DND-41 (cell line): ENCODE results near the gene GOLGA3.
"Not testable (repeated sequence)": the region's sequence is repeated elsewhere in the genome, so short reads cannot be mapped to it uniquely, and the experiment has no call there.

ENCODE experiments used
- ATAC-seq: fragments of 200-7000 bp; cut with Tn5 transposase; 3 replicates; pipeline ENCODE4 v1.9.1; 2021; ENCODE audit warnings: low read depth; ENCODE audit not compliant: insufficient read depth
- DNase-seq: peaks from one replicate; pipeline ENCODE4 v3.0.0-alpha.2; 2020
- H2AFZ ChIP-seq: 2 replicates; pipeline ENCODE4 v1.6.0; 2012; ENCODE audit warnings: low read depth, low read length
- H3K27ac ChIP-seq: 2 replicates; pipeline ENCODE4 v1.5.1; 2012; ENCODE audit warnings: low read length, inconsistent platforms
- H3K27me3 ChIP-seq: fragments of 200-600 bp; sonication (generic); 2 replicates; pipeline ENCODE4 v1.6.0; 2012; ENCODE audit warnings: low read length, mild to moderate bottlenecking, inconsistent platforms; ENCODE audit not compliant: insufficient read depth, poor library complexity
- H3K36me3 ChIP-seq: 2 replicates; pipeline ENCODE4 v1.5.1; 2012; ENCODE audit warnings: low read length, inconsistent platforms; ENCODE audit not compliant: insufficient read depth
- H3K4me1 ChIP-seq: 2 replicates; pipeline ENCODE4 v1.5.1; 2012; ENCODE audit warnings: mild to moderate bottlenecking, low read length; ENCODE audit not compliant: insufficient read depth
- H3K4me2 ChIP-seq: 2 replicates; pipeline ENCODE4 v1.6.0; 2012; ENCODE audit warnings: mild to moderate bottlenecking, moderate library complexity, low read length, inconsistent platforms; ENCODE audit not compliant: insufficient read depth
- H3K4me3 ChIP-seq, 2 experiments: fragments of 200-600 bp in 1 of 2; shearing (Covaris generic) in 1 of 2; 2 replicates each; pipeline ENCODE4 v1.5.1; 2012 to 2016; ENCODE audit warnings: inconsistent platforms in 2 of 2, low read length in 2 of 2, mild to moderate bottlenecking in 2 of 2, low read depth in 1 of 2, moderate library complexity in 1 of 2
- H3K79me2 ChIP-seq: 2 replicates; pipeline ENCODE4 v1.6.0; 2012; ENCODE audit warnings: low read length, inconsistent platforms; ENCODE audit not compliant: insufficient read depth
- H3K9ac ChIP-seq: 2 replicates; pipeline ENCODE4 v1.6.0; 2012; ENCODE audit warnings: low read depth, mild to moderate bottlenecking, inconsistent platforms, low read length, moderate library complexity
- H3K9me3 ChIP-seq: 2 replicates; pipeline ENCODE4 v1.5.1; 2012; ENCODE audit warnings: low read length, moderate library complexity, mild to moderate bottlenecking, inconsistent platforms; ENCODE audit not compliant: insufficient read depth, severe bottlenecking
- H4K20me1 ChIP-seq: 2 replicates; pipeline ENCODE4 v1.6.0; 2012; ENCODE audit warnings: low read length; ENCODE audit not compliant: insufficient read depth
- CTCF ChIP-seq: IDR thresholded peaks from 2 replicates; pipeline ENCODE4 v1.5.1; 2012; ENCODE audit warnings: borderline replicate concordance, low read length, moderate library complexity, mild to moderate bottlenecking; ENCODE audit not compliant: poor library complexity, severe bottlenecking; ENCODE audit errors: extremely low read depth
- EZH2 ChIP-seq: IDR thresholded peaks from 3 replicates; pipeline ENCODE4 v1.6.1; 2012; ENCODE audit warnings: borderline replicate concordance, low read depth, mild to moderate bottlenecking, moderate library complexity, low read length, inconsistent platforms; ENCODE audit not compliant: severe bottlenecking

The GOLGA3 gene

GRCh38 chr12:132797820-132798570 lies 30.7 kb downstream of the GOLGA3 start:
- Histone ChIP-seq H3K4me3 (no peak overlapping the region), H3K9ac (no peak overlapping the region), H2AFZ (no peak overlapping the region), H4K20me1 (peaks cover 7% of the 10 kb centered on the region; the same call in 1 of the 2 replicates), H3K36me3 (peaks cover 80% of the 10 kb centered on the region), H3K27me3 (no peaks in the 10 kb centered on the region), H3K27ac (no peak overlapping the region), H3K79me2 (peaks cover 3% of the 10 kb centered on the region), H3K4me2 (no peak overlapping the region), H3K4me1 (no peaks in the 10 kb centered on the region), H3K9me3 (no peaks in the 10 kb centered on the region)
- ATAC-seq = no peak
- no peak for DNase-seq
- TF ChIP-seq EZH2 (no peak), CTCF (no peak)

- H3K36me3 ChIP-seq = peaks cover 81% of the 10 kb centered on the region
- H3K9me3 ChIP-seq = no peaks in the 10 kb centered on the region
- no peak for ATAC-seq
These were observed 32.8 kb downstream of the GOLGA3 start for GRCh38 chr12:132795847-132796246.

GRCh38 chr12:132791940-132792339 lies 36.7 kb downstream of the GOLGA3 start:
- not testable (repeated sequence) for H4K20me1 ChIP-seq, H3K9me3 ChIP-seq, H3K27ac ChIP-seq, H3K79me2 ChIP-seq, H2AFZ ChIP-seq, H3K4me1 ChIP-seq, H3K4me3 ChIP-seq, H3K4me2 ChIP-seq, DNase-seq, H3K27me3 ChIP-seq, H3K9ac ChIP-seq
- ATAC-seq = 0 out of 3 replicates have a peak, but pooled peaks have one; percentile 19
- peaks cover 71% of the 10 kb centered on the region for H3K36me3 ChIP-seq

More at GRCh38 chr12:132795847-132796246, 32.8 kb downstream of the GOLGA3 start:
- TF ChIP-seq CTCF = no peak
- TF ChIP-seq EZH2 = no peak
- no peak overlapping the region for H3K27ac ChIP-seq
- no peak overlapping the region for H2AFZ ChIP-seq
- no peak for DNase-seq
- peaks cover 3% of the 10 kb centered on the region for H3K79me2 ChIP-seq
- no peak overlapping the region for H3K4me3 ChIP-seq
- no peak overlapping the region for H3K9ac ChIP-seq
- H3K27me3 ChIP-seq = no peaks in the 10 kb centered on the region
- no peaks in the 10 kb centered on the region for H3K4me1 ChIP-seq
- H4K20me1 ChIP-seq = peaks cover 12% of the 10 kb centered on the region; the same call in 1 of the 2 replicates
- H3K4me2 ChIP-seq = no peak overlapping the region

- DNase-seq (no peak), ATAC-seq (no peak)
- Histone ChIP-seq H3K27me3 (no peaks in the 10 kb centered on the region), H3K4me3 (no peak overlapping the region), H3K4me1 (no peaks in the 10 kb centered on the region), H4K20me1 (peaks cover 15% of the 10 kb centered on the region), H3K9me3 (no peaks in the 10 kb centered on the region), H3K4me2 (no peak overlapping the region), H3K27ac (no peak overlapping the region), H3K79me2 (peaks cover 3% of the 10 kb centered on the region; the same call in 1 of the 2 replicates), H3K9ac (no peak overlapping the region), H3K36me3 (peaks cover 71% of the 10 kb centered on the region), H2AFZ (no peak overlapping the region)
- TF ChIP-seq CTCF (no peak), EZH2 (no peak)
These were observed 39.6 kb downstream of the GOLGA3 start for GRCh38 chr12:132789099-132789471.
